OCI-LY1 (cell line): ENCODE measurements around the gene PHLDB3.

Experiments used
- CTCF ChIP-seq: fragments of 200-600 bp; sonication (generic), shearing (Covaris generic); IDR thresholded peaks from 2 replicates; pipeline ENCODE4 v1.5.1; 2017; ENCODE audit warnings: mild to moderate bottlenecking, antibody characterized with exemption, low read length, moderate library complexity, mixed read lengths
- EZH2 ChIP-seq: fragments of 200-600 bp; sonication (generic), shearing (Covaris generic); IDR thresholded peaks from 2 replicates; pipeline ENCODE4 v1.8.0; 2017; ENCODE audit warnings: borderline replicate concordance, mixed run types, mild to moderate bottlenecking, antibody characterized with exemption, low read length, moderate library complexity, mixed read lengths

- TF ChIP-seq CTCF (no peak), EZH2 (no peak)
Measured at GRCh38 chr19:43485951-43486350, 18.6 kb downstream of the PHLDB3 start.
